HCT116 (cell line): ENCODE measurements around the gene GDF10. TPM values are rescaled to one million over a fixed set of nuclear protein-coding genes. Genes with fewer than 3 reads are reported as not detected.

Experiments used
- ATAC-seq: fragments of 200-7000 bp; cut with Tn5 transposase; 2 replicates; pipeline ENCODE4 v1.9.1; 2020; ENCODE audit warnings: mild to moderate bottlenecking, moderate library complexity
- BruUV-seq: library from RNA; stranded (reverse); fragments of 400-500 nt; replicated peaks from 2 replicates; lab custom pipeline; 2021; lab: Mats Ljungman, UMichigan
- CTCF ChIA-PET: fragments of 300-600 bp; sonication (Branson Sonifier 250); formaldehyde crosslinking; loops from one replicate; lab custom pipeline; 2021; ENCODE audit warnings: antibody characterized with exemption; lab: Charles Lee
- POLR2A ChIA-PET: fragments of 300-600, 350-600 bp; sonication (Branson Sonifier 250); formaldehyde crosslinking; loops from one replicate; lab custom pipeline; 2021; ENCODE audit warnings: antibody characterized with exemption; lab: Charles Lee
- RAD21 ChIA-PET, 2 experiments: fragments of 300-600 bp; sonication (Branson Sonifier 250); formaldehyde crosslinking; loops; one replicate each; lab custom pipeline; 2023; ENCODE audit warnings: low total read pairs in 2 of 2; ENCODE audit not compliant: uncharacterized antibody in 2 of 2, unreplicated experiment in 2 of 2, low non-redundant PET in 1 of 2; lab: Charles Lee
- DNase-seq: peaks from one replicate; pipeline ENCODE4 v3.0.0-alpha.2; 2010; ENCODE audit warnings: low read depth, low spot score
- H2AFZ ChIP-seq: fragments of 200-600 bp; shearing (Covaris generic), sonication (generic); 2 replicates; pipeline ENCODE4 v1.6.1; 2017; ENCODE audit warnings: low read depth, mixed run types, mixed read lengths, antibody characterized with exemption, low read length; ENCODE audit not compliant: poor library complexity, severe bottlenecking
- H3K27ac ChIP-seq: 2 replicates; pipeline ENCODE4 v1.5.1; 2012; ENCODE audit warnings: low read depth, low read length
- H3K27me3 ChIP-seq: fragments of 200-600 bp; sonication (generic); 2 replicates; pipeline ENCODE4 v1.6.1; 2016; ENCODE audit warnings: mixed run types, low read length, mixed read lengths; ENCODE audit not compliant: insufficient read depth
- H3K36me3 ChIP-seq, 2 experiments: fragments of 200-500 bp in 1 of 2; fragments of 200-600 bp in 1 of 2; sonication (Bioruptor generic) in 1 of 2; sonication (generic) in 1 of 2; 2 replicates each; pipeline versions ENCODE4 v1.5.1 to v1.6.1; 2014 to 2016; ENCODE audit warnings: low read length in 2 of 2, inconsistent platforms in 1 of 2, mixed read lengths in 1 of 2, mixed run types in 1 of 2; ENCODE audit not compliant: insufficient read depth in 2 of 2, control insufficient read depth in 1 of 2
- H3K4me1 ChIP-seq, 2 experiments: fragments of 200-600 bp in 1 of 2; sonication (generic) in 1 of 2; 2 replicates each; pipeline versions ENCODE4 v1.5.1 to v1.6.1; 2012 to 2017; ENCODE audit warnings: low read length in 2 of 2, inconsistent platforms in 1 of 2, mild to moderate bottlenecking in 1 of 2, mixed read lengths in 1 of 2, mixed run types in 1 of 2, moderate library complexity in 1 of 2; ENCODE audit not compliant: insufficient read depth in 2 of 2, control insufficient read depth in 1 of 2
- H3K4me2 ChIP-seq: fragments of 200-600 bp; sonication (generic); 2 replicates; pipeline ENCODE4 v1.6.1; 2017; ENCODE audit warnings: mixed run types, low read length, mixed read lengths
- H3K4me3 ChIP-seq, 2 experiments: fragments of 200-600 bp in 1 of 2; sonication (generic) in 1 of 2; replicated peaks in 1 of 2; 2 replicates each; pipeline ENCODE4 v1.5.1; 2011 to 2016; ENCODE audit warnings: low read length in 2 of 2, control low read depth in 1 of 2, low read depth in 1 of 2, mild to moderate bottlenecking in 1 of 2, mixed read lengths in 1 of 2, mixed run types in 1 of 2
- H3K79me2 ChIP-seq: fragments of 200-600 bp; sonication (generic); 2 replicates; pipeline ENCODE4 v1.6.1; 2017; ENCODE audit warnings: mild to moderate bottlenecking, mixed run types, low read length, moderate library complexity, mixed read lengths; ENCODE audit not compliant: insufficient read depth
- H3K9ac ChIP-seq: fragments of 200-600 bp; sonication (generic); 2 replicates; pipeline ENCODE4 v1.6.1; 2016; ENCODE audit warnings: low read length, mixed read lengths
- H3K9me2 ChIP-seq: fragments of 200-600 bp; sonication (generic), shearing (Covaris generic); 2 replicates; pipeline ENCODE4 v1.6.1; 2017; ENCODE audit warnings: mixed run types, mild to moderate bottlenecking, moderate library complexity; ENCODE audit not compliant: insufficient read depth
- H3K9me3 ChIP-seq, 2 experiments: fragments of 200-500 bp in 1 of 2; fragments of 200-600 bp in 1 of 2; sonication (Bioruptor generic) in 1 of 2; sonication (generic) in 1 of 2; 2 replicates each; pipeline ENCODE4 v1.6.1; 2014 to 2017; ENCODE audit warnings: low read length in 2 of 2, mixed read lengths in 2 of 2, inconsistent platforms in 1 of 2, low read depth in 1 of 2, mild to moderate bottlenecking in 1 of 2, mixed run types in 1 of 2, moderate library complexity in 1 of 2; ENCODE audit not compliant: control insufficient read depth in 1 of 2, insufficient read depth in 1 of 2
- H4K20me1 ChIP-seq: fragments of 200-600 bp; sonication (generic), shearing (Covaris generic); 2 replicates; pipeline ENCODE4 v1.6.1; 2017; ENCODE audit warnings: mixed run types, mild to moderate bottlenecking, moderate library complexity; ENCODE audit not compliant: insufficient read depth
- EGR1 ChIP-seq: IDR thresholded peaks from 2 replicates; pipeline ENCODE4 v1.6.1; 2012; ENCODE audit warnings: low read depth
- ELF1 ChIP-seq: IDR thresholded peaks from 2 replicates; pipeline ENCODE4 v1.6.1; 2012; ENCODE audit warnings: low read depth, borderline replicate concordance
- FOSL1 ChIP-seq: IDR thresholded peaks from 2 replicates; pipeline ENCODE4 v1.6.1; 2012; ENCODE audit warnings: low read depth
- POLR2AphosphoS5 ChIP-seq: IDR thresholded peaks from 2 replicates; pipeline ENCODE4 v1.6.1; 2011; ENCODE audit warnings: mild to moderate bottlenecking, low read depth, low read length, moderate library complexity
- SRF ChIP-seq: IDR thresholded peaks from 2 replicates; pipeline ENCODE4 v1.6.1; 2012; ENCODE audit warnings: low read depth
- TCF7L2 ChIP-seq: IDR thresholded peaks from 2 replicates; pipeline ENCODE4 v1.7.0; 2011; ENCODE audit warnings: borderline replicate concordance, inconsistent platforms; ENCODE audit not compliant: insufficient read depth, insufficient read length; ENCODE audit errors: extremely low read depth
- ZFX ChIP-seq: fragments of 450-650 bp; IDR thresholded peaks from 2 replicates; pipeline ENCODE4 v1.6.1; 2017
- intact Hi-C: fragments of 100-400 bp; cut with micrococcal nuclease; formaldehyde crosslinking; loops from 2 replicates; pipeline ENCODE4 v1.10.0; 2022
- total RNA-seq: library from RNA; stranded (reverse); gene quantifications from one replicate; pipeline ENCODE4 v1.2.1, GENCODE V29; 2021; ENCODE audit not compliant: unreplicated experiment
- TF ChIP-seq, protein P1 (sequence below): IDR thresholded peaks from 2 replicates; pipeline ENCODE4 v1.6.1; 2011; ENCODE audit warnings: mild to moderate bottlenecking, low read length, moderate library complexity; ENCODE audit not compliant: insufficient replicate concordance; ENCODE audit errors: extremely low read depth
- TF ChIP-seq, protein P2 (sequence below): IDR thresholded peaks from 2 replicates; pipeline ENCODE4 v1.6.1; 2012
- TF ChIP-seq, protein P3 (sequence below): IDR thresholded peaks from 2 replicates; pipeline ENCODE4 v1.6.1; 2012

Gene GDF10
- total RNA-seq, 1 experiment from 2014 or later = not detected

DNA sequence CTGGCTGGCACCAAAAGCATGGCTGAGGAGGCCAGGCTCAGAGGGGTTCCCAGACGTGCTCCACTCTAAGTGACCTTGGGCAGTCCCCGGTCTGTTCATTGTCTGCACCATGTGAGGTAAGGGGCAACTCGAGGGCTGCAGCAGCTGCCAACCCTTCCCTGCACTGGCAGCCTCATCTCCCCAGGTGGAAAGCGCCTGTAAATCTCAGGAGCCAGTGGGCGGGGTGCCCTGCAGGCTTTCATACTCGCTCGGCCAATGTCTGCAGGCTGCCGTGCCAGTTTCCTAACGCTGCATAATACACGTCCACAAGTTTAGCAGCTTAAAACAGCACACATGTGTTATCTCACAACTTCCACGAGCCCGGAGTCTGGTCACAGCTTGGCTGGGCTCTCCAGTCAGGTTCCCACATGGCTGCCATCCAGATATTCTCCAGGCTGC, 12.6 kb upstream of the GDF10 start:
- no peaks in the 10 kb centered on the region for H3K36me3 ChIP-seq
- H3K27me3 ChIP-seq = no peaks in the 10 kb centered on the region
- no peak overlapping the region for H3K27ac ChIP-seq
- H3K9me2 ChIP-seq = no peaks in the 10 kb centered on the region
- H3K9ac ChIP-seq = no peak overlapping the region
- POLR2A ChIA-PET = no interaction called here
- DNase-seq (no peak), ATAC-seq (no peak)
- no peaks in the 10 kb centered on the region for H4K20me1 ChIP-seq
- TF ChIP-seq, protein P1, sequence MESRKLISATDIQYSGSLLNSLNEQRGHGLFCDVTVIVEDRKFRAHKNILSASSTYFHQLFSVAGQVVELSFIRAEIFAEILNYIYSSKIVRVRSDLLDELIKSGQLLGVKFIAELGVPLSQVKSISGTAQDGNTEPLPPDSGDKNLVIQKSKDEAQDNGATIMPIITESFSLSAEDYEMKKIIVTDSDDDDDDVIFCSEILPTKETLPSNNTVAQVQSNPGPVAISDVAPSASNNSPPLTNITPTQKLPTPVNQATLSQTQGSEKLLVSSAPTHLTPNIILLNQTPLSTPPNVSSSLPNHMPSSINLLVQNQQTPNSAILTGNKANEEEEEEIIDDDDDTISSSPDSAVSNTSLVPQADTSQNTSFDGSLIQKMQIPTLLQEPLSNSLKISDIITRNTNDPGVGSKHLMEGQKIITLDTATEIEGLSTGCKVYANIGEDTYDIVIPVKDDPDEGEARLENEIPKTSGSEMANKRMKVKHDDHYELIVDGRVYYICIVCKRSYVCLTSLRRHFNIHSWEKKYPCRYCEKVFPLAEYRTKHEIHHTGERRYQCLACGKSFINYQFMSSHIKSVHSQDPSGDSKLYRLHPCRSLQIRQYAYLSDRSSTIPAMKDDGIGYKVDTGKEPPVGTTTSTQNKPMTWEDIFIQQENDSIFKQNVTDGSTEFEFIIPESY = no peak
- TF ChIP-seq, protein P2, sequence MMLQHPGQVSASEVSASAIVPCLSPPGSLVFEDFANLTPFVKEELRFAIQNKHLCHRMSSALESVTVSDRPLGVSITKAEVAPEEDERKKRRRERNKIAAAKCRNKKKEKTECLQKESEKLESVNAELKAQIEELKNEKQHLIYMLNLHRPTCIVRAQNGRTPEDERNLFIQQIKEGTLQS = no peak
- TF ChIP-seq FOSL1 (no peak), SRF (no peak), ZFX (no peak)
- intact Hi-C loops = no loop called here
- BruUV-seq = no TSS peak
- no peak overlapping the region for H3K4me3 ChIP-seq
- no peaks in the 10 kb centered on the region for H3K79me2 ChIP-seq
- CTCF ChIA-PET = no interaction called here
- no peaks in the 10 kb centered on the region for H3K9me3 ChIP-seq
- H3K4me1 ChIP-seq = no peaks in the 10 kb centered on the region
- RAD21 ChIA-PET = no interaction called here
- no peak overlapping the region for H2AFZ ChIP-seq
- H3K4me2 ChIP-seq = no peak overlapping the region

DNA sequence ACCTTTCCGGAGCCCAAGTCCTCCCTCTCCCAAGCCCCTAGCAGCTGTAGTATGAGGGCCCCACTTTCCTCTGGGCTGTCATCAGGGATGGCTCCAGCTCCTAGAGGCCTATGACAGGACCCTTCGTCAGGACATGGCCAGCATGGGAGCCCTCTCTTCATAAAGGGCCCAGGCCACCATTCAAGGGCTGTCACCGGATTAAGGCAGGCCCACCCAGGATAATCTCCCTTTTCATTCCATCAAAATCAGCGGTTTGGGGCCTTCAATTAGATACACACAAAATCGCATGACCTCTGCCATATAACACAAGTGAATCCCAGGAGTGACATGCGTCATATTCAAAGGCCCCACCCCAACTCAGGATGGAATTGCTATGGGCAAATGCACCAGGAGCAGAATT, 12.2 kb upstream of the GDF10 start:
- DNase-seq (no peak), ATAC-seq (no peak)
- no peak for TF ChIP-seq TCF7L2
- no peak for TF ChIP-seq ELF1
- no peak for TF ChIP-seq POLR2AphosphoS5
- TF ChIP-seq, protein P3, sequence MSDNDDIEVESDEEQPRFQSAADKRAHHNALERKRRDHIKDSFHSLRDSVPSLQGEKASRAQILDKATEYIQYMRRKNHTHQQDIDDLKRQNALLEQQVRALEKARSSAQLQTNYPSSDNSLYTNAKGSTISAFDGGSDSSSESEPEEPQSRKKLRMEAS = no peak
- no peak for TF ChIP-seq EGR1
- no peak for TF ChIP-seq FOSL1
- no peaks in the 10 kb centered on the region for H4K20me1 ChIP-seq
- no peak overlapping the region for H3K9ac ChIP-seq
- no TSS peak for BruUV-seq
- no peak overlapping the region for H2AFZ ChIP-seq
- ChIA-PET RAD21 (no interaction called here), CTCF (no interaction called here), POLR2A (no interaction called here)
- no peaks in the 10 kb centered on the region for H3K79me2 ChIP-seq
- no peaks in the 10 kb centered on the region for H3K36me3 ChIP-seq
- H3K4me2 ChIP-seq = no peak overlapping the region
- H3K4me3 ChIP-seq = no peak overlapping the region
- H3K27me3 ChIP-seq = no peaks in the 10 kb centered on the region
- no peaks in the 10 kb centered on the region for H3K9me3 ChIP-seq
- H3K4me1 ChIP-seq = no peaks in the 10 kb centered on the region
- H3K9me2 ChIP-seq = no peaks in the 10 kb centered on the region
- no peak overlapping the region for H3K27ac ChIP-seq
- intact Hi-C loops = no loop called here
